ENCODE data around the gene RGL3.
"Not testable (repeated sequence)": the region's sequence is repeated elsewhere in the genome, so short reads cannot be mapped to it uniquely, and the experiment has no call there.

RGL3 gene

DNA sequence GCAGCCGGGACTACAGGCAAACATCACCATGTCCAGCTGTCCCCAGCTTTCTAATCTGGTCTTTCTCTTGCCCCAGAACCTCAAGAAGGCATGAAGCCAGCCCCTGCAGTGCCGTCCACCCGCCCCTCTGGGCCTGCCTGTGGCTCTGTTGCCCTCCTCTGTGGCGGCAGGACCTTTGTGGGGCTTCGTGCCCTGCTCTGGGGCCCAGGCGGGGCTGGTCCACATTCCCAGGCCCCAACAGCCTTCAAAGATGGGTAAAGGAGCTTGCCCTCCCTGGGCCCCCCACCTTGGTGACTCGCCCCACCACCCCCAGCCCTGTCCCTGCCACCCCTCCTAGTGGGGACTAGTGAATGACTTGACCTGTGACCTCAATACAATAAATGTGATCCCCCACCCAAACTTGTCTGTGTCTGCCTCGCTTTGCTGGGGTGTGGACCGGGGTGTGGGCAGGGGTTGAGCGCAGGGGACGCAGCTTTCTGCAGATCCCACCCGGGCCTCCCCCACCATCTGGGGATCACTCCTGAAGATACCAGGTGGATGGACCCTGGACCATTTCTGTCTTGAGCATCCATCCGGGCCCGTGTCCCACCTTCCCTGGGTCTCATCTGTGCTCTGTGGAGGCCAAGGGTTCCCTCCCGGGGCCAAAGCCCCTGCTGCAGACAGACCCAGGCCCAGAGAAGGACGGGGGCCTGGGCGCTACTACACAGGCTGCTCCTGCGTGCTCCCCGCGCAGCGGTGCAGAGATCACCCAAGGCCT lies 31.6 kb upstream of the RGL3 start:
- DNase-seq (ENCODE audit: low read depth, low spot score), result no peak

GRCh38 chr19:11448923-11449554 lies 29.9 kb upstream of the RGL3 start:
- no peak for DNase-seq (ENCODE audit: low read depth, low spot score)

GRCh38 chr19:11448410-11448809 lies 29.3 kb upstream of the RGL3 start:
- DNase-seq (ENCODE audit: low read depth, low spot score), result no peak

DNA sequence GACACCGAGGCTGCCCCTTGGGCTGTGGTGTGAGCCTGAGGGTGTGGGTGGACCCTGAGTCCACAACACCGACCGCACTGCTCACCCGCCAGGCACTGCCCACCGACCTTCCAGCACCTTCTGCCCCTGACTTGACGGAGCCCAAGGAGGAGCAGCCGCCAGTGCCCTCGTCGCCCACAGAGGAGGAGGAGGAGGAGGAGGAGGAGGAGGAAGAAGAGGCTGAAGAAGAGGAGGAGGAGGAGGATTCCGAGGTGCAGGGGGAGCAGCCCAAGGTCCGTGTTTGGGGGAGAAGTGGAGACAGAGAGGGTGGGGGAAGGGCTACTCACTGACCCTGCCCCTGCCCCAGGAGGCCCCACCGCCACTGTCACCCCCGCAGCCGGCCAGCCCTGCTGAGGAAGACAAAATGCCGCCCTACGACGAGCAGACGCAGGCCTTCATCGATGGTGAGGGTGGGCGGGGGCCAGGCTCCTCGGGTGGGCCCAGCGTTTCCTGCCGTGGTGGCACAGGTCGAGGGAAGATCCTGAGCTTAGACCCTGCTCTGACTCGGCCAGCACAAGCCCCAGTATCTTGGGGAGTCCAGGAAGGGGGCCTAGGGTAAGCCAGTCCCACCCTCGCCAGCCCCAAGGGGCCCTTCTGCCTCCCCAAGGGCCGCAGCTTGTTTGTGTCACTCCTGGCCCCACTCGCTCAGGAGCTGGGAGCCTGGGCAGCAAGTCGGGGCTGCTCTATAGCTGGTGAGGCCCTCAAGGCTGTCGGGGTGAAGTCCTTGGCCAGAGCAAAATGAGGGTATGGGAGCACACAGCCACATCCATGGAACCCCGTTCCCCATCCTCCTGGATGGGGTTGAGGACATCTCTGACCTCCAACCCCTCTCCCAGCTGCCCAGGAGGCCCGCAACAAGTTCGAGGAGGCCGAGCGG lies 28.5 kb upstream of the RGL3 start:
- DNase-seq (ENCODE audit: low read depth, low spot score), result no peak

DNA sequence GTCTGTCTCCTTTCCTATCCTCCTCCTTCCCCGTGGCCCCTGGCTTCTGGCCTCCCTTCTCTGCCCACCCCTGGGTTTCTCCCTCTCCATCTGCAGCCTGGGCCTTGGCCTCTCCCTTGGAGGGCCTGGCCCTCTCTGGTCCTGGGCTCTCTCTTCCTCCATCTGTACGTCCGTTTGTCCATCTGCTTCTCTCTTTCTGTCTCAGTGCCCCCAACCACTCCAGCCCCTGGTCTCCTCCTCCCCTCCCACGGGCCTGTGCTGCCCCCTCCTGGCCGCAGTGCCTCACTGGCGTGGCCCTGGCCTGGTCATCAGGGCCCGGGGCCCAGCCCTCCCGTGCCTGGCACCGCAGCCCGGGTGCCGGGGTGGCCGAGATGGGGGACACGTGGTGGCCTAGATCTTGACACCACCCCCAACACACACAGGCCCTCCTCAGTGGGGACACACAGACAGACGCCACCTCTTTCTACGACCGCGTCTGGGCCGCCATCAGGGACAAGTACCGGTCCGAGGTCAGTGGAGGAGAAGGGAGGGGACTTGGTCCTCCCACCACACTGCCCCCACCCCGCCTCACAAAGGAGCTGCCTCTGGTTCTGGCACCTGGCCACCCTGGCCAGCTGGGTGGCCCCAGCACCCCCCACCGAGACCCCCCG lies 27.7 kb upstream of the RGL3 start:
- DNase-seq (ENCODE audit: low read depth, low spot score), result peak; percentile 68

DNA sequence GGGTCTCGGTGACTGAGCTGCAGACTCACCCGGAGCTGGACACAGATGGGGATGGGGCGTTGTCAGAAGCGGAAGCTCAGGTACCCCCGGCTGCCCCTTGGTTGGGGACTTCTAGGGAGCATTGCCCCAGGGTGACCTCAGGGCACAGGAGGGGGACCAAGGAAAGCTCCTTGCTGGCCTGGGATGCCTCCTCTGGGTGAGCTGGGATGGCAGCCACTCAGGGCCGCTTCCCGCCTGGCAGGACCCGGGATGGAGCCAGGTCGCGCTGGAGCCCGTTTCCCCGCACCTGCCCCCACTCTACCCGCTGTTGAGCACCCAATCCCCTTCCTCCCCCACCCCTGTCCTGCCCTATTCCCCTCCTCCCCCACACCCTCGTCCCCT lies 27.1 kb upstream of the RGL3 start:
- DNase-seq (ENCODE audit: low read depth, low spot score), result no peak

DNA sequence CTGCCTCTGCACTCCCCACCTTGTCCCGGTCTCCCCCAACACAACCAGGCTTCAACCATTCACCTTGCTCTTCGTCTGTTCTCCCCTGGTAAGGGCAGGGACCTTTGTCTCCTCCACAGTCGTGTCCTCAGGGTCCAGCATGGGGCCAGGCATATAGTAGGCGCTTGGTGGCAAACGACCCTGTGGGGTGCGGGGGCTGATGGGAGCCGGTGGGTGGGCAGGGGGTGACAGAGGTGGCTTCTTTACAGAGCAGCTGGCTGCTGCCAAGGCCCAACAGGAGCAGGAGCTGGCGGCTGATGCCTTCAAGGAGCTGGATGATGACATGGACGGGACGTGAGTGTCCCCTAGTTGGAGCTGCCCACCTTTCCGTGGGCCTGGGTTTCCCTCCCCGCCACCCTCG lies 26.0 kb upstream of the RGL3 start:
- DNase-seq (ENCODE audit: low read depth, low spot score), result no peak

- no peak for DNase-seq (ENCODE audit: low read depth, low spot score)
Measured at GRCh38 chr19:11444059-11444458, 24.9 kb upstream of the RGL3 start.

DNA sequence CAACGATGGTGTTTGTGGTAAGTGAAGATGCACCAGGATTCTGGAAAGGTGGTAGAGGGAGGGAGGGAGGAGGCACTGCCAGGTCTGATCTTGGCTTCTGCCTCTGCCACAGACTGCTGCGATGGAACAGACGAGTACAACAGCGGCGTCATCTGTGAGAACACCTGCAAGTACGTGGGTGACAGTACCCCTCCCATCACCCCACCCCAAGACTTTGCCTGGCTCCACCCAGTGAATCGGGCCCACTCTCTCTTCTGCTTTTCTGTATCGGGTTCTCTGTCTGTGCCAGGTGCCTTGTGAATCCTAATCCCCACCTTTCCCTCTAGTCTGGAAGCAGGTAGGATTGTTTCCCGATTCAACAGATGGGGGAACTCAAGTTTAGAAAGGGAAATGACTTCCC lies 18.8 kb upstream of the RGL3 start:
- no peak for DNase-seq (ENCODE audit: low read depth, low spot score)

GRCh38 chr19:11435833-11436313 lies 16.8 kb upstream of the RGL3 start:
- DNase-seq (ENCODE audit: low read depth, low spot score), result peak; percentile 53

GRCh38 chr19:11435057-11435832 lies 16.1 kb upstream of the RGL3 start, which contains the start of the genes ODAD3 and PRKCSH:
ODAD3 (minus strand) TSS chr19:11435121; CDS start chr19:11435016, 105 bp downstream.
PRKCSH (plus strand) TSS chr19:11435635; CDS start chr19:11436118, 483 bp downstream.
- DNase-seq (ENCODE audit: low read depth, low spot score), result peak; percentile 100

- no peak for DNase-seq (ENCODE audit: low read depth, low spot score)
Measured at GRCh38 chr19:11434703-11435056, 15.6 kb upstream of the RGL3 start.

GRCh38 chr19:11433526-11433925 lies 14.4 kb upstream of the RGL3 start:
- DNase-seq (ENCODE audit: low read depth, low spot score), result not testable (repeated sequence)

GRCh38 chr19:11426656-11427055 lies 7.5 kb upstream of the RGL3 start:
- DNase-seq (ENCODE audit: low read depth, low spot score), result no peak

DNA sequence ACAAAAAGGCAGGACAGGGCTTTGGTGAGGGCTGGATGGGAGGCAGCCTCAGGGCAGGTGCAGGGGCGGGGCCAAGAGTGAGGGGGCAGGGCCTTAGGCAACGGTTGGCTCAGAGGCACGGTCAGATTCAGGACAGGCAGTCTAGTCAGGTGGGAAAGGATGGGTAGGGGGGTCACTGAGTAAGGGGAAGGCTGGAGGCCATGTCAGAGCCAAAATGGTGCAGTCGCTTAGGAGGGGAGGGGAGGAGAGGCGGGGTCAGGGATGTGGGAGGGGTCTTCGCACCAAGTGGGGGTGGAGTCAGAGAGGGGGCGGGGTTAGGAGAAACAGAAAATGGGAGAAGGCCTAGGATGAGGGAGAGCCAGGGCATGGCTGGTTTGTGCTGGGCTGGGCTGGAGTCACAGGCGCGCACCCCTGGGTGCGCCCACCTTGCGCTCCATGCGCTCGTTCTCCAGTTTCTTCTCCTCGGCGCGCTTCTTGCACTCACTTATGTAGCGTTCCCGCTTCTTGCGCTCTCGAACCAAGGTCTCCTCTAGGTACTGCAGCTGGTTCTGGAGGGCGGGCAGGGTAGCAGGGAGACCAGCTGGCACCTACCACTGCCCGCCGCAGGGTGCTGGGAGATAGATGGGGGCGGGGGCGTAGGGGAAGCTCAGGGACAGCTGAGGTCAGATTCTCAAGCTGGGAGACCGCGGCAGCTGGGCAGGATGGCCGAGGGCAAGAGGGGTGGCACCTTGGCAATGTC lies 6.8 kb upstream of the RGL3 start:
- DNase-seq (ENCODE audit: low read depth, low spot score), result peak; percentile 41

GRCh38 chr19:11423791-11424181 lies 4.7 kb upstream of the RGL3 start:
- DNase-seq (ENCODE audit: low read depth, low spot score), result no peak

DNA sequence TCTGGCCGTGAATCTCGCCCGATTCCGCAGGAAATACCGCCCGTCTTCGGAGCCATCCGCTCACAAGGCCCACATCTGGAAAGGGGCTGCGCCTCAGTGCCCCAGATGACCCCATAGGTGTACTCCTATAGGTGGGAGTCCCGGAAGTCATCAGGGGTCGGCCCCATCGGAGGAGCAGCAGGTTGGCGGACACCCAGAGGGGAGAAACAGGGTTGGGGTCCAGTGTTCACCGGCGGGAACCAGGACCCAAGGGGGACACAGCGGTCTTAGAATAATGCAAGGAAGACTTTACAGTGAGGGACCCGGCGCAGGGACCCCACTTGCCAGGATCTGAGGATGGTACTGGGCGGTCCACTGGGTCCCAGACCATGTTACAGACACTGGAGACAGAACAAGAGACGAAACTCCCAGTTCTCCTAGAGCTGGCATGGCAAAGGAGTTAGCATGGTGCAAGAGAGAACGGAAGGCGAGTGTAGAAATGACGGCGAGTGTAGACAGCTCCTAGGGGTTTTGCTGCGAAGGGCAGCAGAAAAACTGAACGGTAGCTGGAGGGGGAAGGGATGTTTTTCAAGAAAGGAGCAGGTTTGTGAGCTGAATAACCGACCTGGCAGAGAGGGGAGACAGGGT lies 4.2 kb upstream of the RGL3 start:
- no peak for DNase-seq (ENCODE audit: low read depth, low spot score)

- peak; percentile 92 for DNase-seq (ENCODE audit: low read depth, low spot score)
Measured at GRCh38 chr19:11422163-11423065, 3.3 kb upstream of the RGL3 start.

All from ELF-1 (cell line).